A172 (cell line): ENCODE data around the gene TAS2R46. TPM values are rescaled to one million over a fixed set of nuclear protein-coding genes. Genes with fewer than 3 reads are reported as not detected.
"Not testable (repeated sequence)": the region's sequence is repeated elsewhere in the genome, so short reads cannot be mapped to it uniquely, and the experiment has no call there.

Experiments used
- DNase-seq: peaks from one replicate; pipeline ENCODE4 v3.0.0-alpha.2; 2015; ENCODE audit warnings: low spot score
- total RNA-seq: library from RNA; depleted of rRNA; stranded (reverse); fragments of >200 nt; shearing (Covaris generic); gene quantifications from 2 replicates; pipeline ENCODE4 v1.2.3, GENCODE V29; 2014; rRNA removed

TAS2R46 gene
- total RNA-seq, 1 experiment from 2014 or later, result 0.60 TPM

GRCh38 chr12:11039171-11039570, 22.9 kb downstream of the TAS2R46 start:
- no peak for DNase-seq

- DNase-seq, result not testable (repeated sequence)
These were observed 28.1 kb downstream of the TAS2R46 start for GRCh38 chr12:11033959-11034358.

- no peak for DNase-seq
These were observed 30.8 kb downstream of the TAS2R46 start, which contains the start of gene TAS2R31 for GRCh38 chr12:11031307-11031706. Gene TAS2R31 (minus strand): TSS chr12:11031407. CDS start chr12:11031335, 72 bp downstream.

GRCh38 chr12:11026118-11026517, 36.0 kb downstream of the TAS2R46 start:
- no peak for DNase-seq

GRCh38 chr12:11023387-11023786, 38.7 kb downstream of the TAS2R46 start:
- DNase-seq, result no peak

GRCh38 chr12:11022520-11022919, 39.6 kb downstream of the TAS2R46 start, which contains the start of gene TAS2R19:
Gene TAS2R19 (minus strand): TSS chr12:11022620. CDS start chr12:11022571, 49 bp downstream.
- DNase-seq, result no peak

GRCh38 chr12:11016937-11017336, 45.2 kb downstream of the TAS2R46 start:
- DNase-seq, result no peak

- DNase-seq, result no peak
These were observed 46.2 kb downstream of the TAS2R46 start for GRCh38 chr12:11015775-11016430.

- no peak for DNase-seq
These were observed 47.9 kb downstream of the TAS2R46 start for GRCh38 chr12:11014234-11014633.

Other genes starting within 250 kb of the TAS2R46 start
- not detected in 2 replicates for gene TAS2R10, start 235.9 kb downstream of the TAS2R46 start, total RNA-seq
- 0.28 TPM in 1 of 2 replicates, not detected in the other for gene PRR4, start 212.8 kb downstream of the TAS2R46 start, total RNA-seq
- gene PRH1, start 178.0 kb downstream of the TAS2R46 start, total RNA-seq, result 0.57 and 9.3 TPM in 2 replicates
- gene TAS2R13, start 152.7 kb downstream of the TAS2R46 start, total RNA-seq, result 0.36 TPM in 1 of 2 replicates, not detected in the other
- not detected in 2 replicates for gene PRH2, start 133.1 kb downstream of the TAS2R46 start, total RNA-seq
- gene TAS2R14, start 123.0 kb downstream of the TAS2R46 start, total RNA-seq, result 1.2 and 1.7 TPM in 2 replicates
- gene TAS2R50, start 75.4 kb downstream of the TAS2R46 start, total RNA-seq, result not detected in 2 replicates
- 0.46 and 0.79 TPM in 2 replicates for gene TAS2R20, start 64.0 kb downstream of the TAS2R46 start, total RNA-seq
- 0.12 and 1.3 TPM in 2 replicates for gene TAS2R19, start 39.7 kb downstream of the TAS2R46 start, total RNA-seq
- gene TAS2R31, start 30.9 kb downstream of the TAS2R46 start, total RNA-seq, result 1.1 and 2.5 TPM in 2 replicates
- not detected in 2 replicates for gene TAS2R43, start 30.0 kb upstream of the TAS2R46 start, total RNA-seq
- gene TAS2R30, start 72.3 kb upstream of the TAS2R46 start, total RNA-seq, result 0.05 and 0.48 TPM in 2 replicates
- 5.2 and 8.0 TPM in 2 replicates for gene SMIM10L1, start 108.9 kb upstream of the TAS2R46 start, total RNA-seq
- gene TAS2R42, start 124.6 kb upstream of the TAS2R46 start, total RNA-seq, result not detected in 2 replicates
- gene PRB3, start 207.4 kb upstream of the TAS2R46 start, total RNA-seq, result not detected in 2 replicates
- gene PRB4, start 248.1 kb upstream of the TAS2R46 start, total RNA-seq, result not detected in 2 replicates